Endothelial cell of umbilical vein (primary cell): Measurements from ENCODE around the gene PRRC1. TPM values are rescaled to one million over a fixed set of nuclear protein-coding genes. Genes with fewer than 3 reads are reported as not detected.

Experiments
- BruUV-seq: library from RNA; stranded (reverse); fragments of 400-500 nt; replicated peaks from 2 replicates; lab custom pipeline; 2021; lab: Mats Ljungman, UMichigan
- CTCF ChIA-PET: fragments of 300-600, 350-600 bp; sonication (Branson Sonifier 250); formaldehyde crosslinking; loops from one replicate; lab custom pipeline; 2021; ENCODE audit warnings: antibody characterized with exemption, inconsistent platforms; lab: Charles Lee
- POLR2A ChIA-PET: fragments of 300-600, 350-600 bp; sonication (Branson Sonifier 250); formaldehyde crosslinking; loops from one replicate; lab custom pipeline; 2021; ENCODE audit warnings: antibody characterized with exemption, inconsistent platforms; lab: Charles Lee
- DNase-seq: peaks from one replicate; pipeline ENCODE4 v3.0.0-alpha.2; 2011; ENCODE audit warnings: low read depth, low spot score
- FAIRE-seq: peaks from 2 replicates; lab custom pipeline; 2011; peaks lifted over from hg19 to GRCh38; lab: Jason Lieb, UNC
- H2AFZ ChIP-seq: 2 replicates; pipeline ENCODE4 v1.6.0; 2012; ENCODE audit warnings: low read depth, low read length, control low read depth, inconsistent platforms
- H3K27ac ChIP-seq: 2 replicates; pipeline ENCODE4 v1.5.1; 2011; ENCODE audit warnings: low read depth, mild to moderate bottlenecking, control low read depth, low read length, moderate library complexity; ENCODE audit not compliant: insufficient read depth
- H3K27me3 ChIP-seq, 2 experiments: 2 replicates each; pipeline versions ENCODE4 v1.6.0 to v1.6.1; 2011; ENCODE audit warnings: low read length in 2 of 2, mixed read lengths in 1 of 2; ENCODE audit not compliant: control insufficient read depth in 2 of 2, insufficient read depth in 2 of 2
- H3K36me3 ChIP-seq, 2 experiments: 2 replicates in 1 of 2; 3 replicates in 1 of 2; pipeline ENCODE4 v1.5.1; 2011; ENCODE audit warnings: low read length in 2 of 2, mild to moderate bottlenecking in 1 of 2, moderate library complexity in 1 of 2; ENCODE audit not compliant: control insufficient read depth in 2 of 2, insufficient read depth in 2 of 2; ENCODE audit errors: extremely low read depth in 1 of 2
- H3K4me1 ChIP-seq: 3 replicates; pipeline ENCODE4 v1.5.1; 2011; ENCODE audit warnings: mild to moderate bottlenecking, low read length; ENCODE audit not compliant: control insufficient read depth, insufficient read depth; ENCODE audit errors: extremely low read depth
- H3K4me2 ChIP-seq: 2 replicates; pipeline ENCODE4 v1.6.1; 2011; ENCODE audit warnings: low read length, control low read depth, mixed read lengths; ENCODE audit not compliant: insufficient read depth
- H3K4me3 ChIP-seq, 3 experiments: fragments of 200-600 bp in 1 of 3; sonication (generic), shearing (Covaris generic) in 1 of 3; replicated peaks in 1 of 3; 2 replicates each; pipeline ENCODE4 v1.5.1; 2011 to 2016; ENCODE audit warnings: control low read depth in 3 of 3, low read length in 3 of 3, mild to moderate bottlenecking in 2 of 3, inconsistent platforms in 1 of 3, low read depth in 1 of 3, moderate library complexity in 1 of 3; ENCODE audit not compliant: insufficient read depth in 1 of 3
- H3K79me2 ChIP-seq: 2 replicates; pipeline ENCODE4 v1.6.0; 2012; ENCODE audit warnings: low read length, inconsistent platforms; ENCODE audit not compliant: control insufficient read depth, insufficient read depth
- H3K9ac ChIP-seq: replicated peaks from 2 replicates; pipeline ENCODE3; 2011; ENCODE audit warnings: low read length, control low read depth; ENCODE audit not compliant: insufficient read depth; ENCODE audit errors: extremely low read depth
- H3K9me1 ChIP-seq: replicated peaks from 3 replicates; pipeline ENCODE4 v1.6.0; 2011; ENCODE audit warnings: mild to moderate bottlenecking, low read length; ENCODE audit not compliant: control insufficient read depth, insufficient read depth; ENCODE audit errors: extremely low read depth
- H3K9me3 ChIP-seq: replicated peaks from 2 replicates; pipeline ENCODE4 v1.5.1; 2012; ENCODE audit warnings: low read length, inconsistent platforms; ENCODE audit not compliant: control insufficient read depth, insufficient read depth
- H4K20me1 ChIP-seq: replicated peaks from 2 replicates; pipeline ENCODE3; 2011; ENCODE audit warnings: mild to moderate bottlenecking, low read length; ENCODE audit not compliant: control insufficient read depth, insufficient read depth; ENCODE audit errors: extremely low read depth
- JUN ChIP-seq: IDR thresholded peaks from 2 replicates; pipeline ENCODE4 v1.6.1; 2011; ENCODE audit warnings: borderline replicate concordance, low read depth; ENCODE audit not compliant: insufficient read length, insufficient read depth
- MYC ChIP-seq: IDR thresholded peaks from one replicate; pipeline ENCODE4 v1.6.1; 2011; ENCODE audit warnings: mild to moderate bottlenecking, low read depth, low read length
- POLR2AphosphoS5 ChIP-seq: IDR thresholded peaks from 2 replicates; pipeline ENCODE4 v1.6.1; 2012; ENCODE audit warnings: low read depth, mild to moderate bottlenecking, control low read depth, low read length, moderate library complexity; ENCODE audit not compliant: insufficient read depth
- dilution Hi-C: fragments of 300-500 bp; cut with MboI; formaldehyde crosslinking; loops from one replicate; pipeline ENCODE4 v1.15.0; 2019; ENCODE audit warnings: low sequenced_read_pairs; ENCODE audit not compliant: extremely low pct_ligation_motif_present
- intact Hi-C: fragments of 100-400 bp; cut with micrococcal nuclease; formaldehyde crosslinking; loops from one replicate; pipeline ENCODE4 v1.10.0; 2022
- polyA plus RNA-seq, 4 experiments: library from polyadenylated mRNA; depleted of rRNA in 3 of 4; stranded (reverse) in 3 of 4; unstranded in 1 of 4; fragments of >200 nt; gene quantifications; 2 replicates each; pipeline versions ENCODE4 v1.2.1 to v1.2.3, GENCODE V29; 2011 to 2012; ENCODE audit warnings: missing spikeins in 1 of 4
- total RNA-seq: library from RNA; stranded (reverse); gene quantifications from 2 replicates; pipeline ENCODE4 v1.2.3, GENCODE V29; 2021
- TF ChIP-seq, protein P1 (sequence below), 2 donors: IDR thresholded peaks; 1 replicate in 1 of 2; 2 replicates in 1 of 2; pipeline ENCODE4 v1.5.1; 2011; ENCODE audit warnings: low read length in 2 of 2, mild to moderate bottlenecking in 2 of 2, moderate library complexity in 2 of 2, control low read depth in 1 of 2, inconsistent platforms in 1 of 2, low read depth in 1 of 2; ENCODE audit not compliant: insufficient read depth in 1 of 2; ENCODE audit errors: extremely low read depth in 1 of 2

PRRC1 gene
- total and polyA plus RNA-seq, 2 donors (not counting 3 experiments of a cell fraction or from before 2014, with no cell fraction given), result 64.4 to 77.6 TPM

DNA sequence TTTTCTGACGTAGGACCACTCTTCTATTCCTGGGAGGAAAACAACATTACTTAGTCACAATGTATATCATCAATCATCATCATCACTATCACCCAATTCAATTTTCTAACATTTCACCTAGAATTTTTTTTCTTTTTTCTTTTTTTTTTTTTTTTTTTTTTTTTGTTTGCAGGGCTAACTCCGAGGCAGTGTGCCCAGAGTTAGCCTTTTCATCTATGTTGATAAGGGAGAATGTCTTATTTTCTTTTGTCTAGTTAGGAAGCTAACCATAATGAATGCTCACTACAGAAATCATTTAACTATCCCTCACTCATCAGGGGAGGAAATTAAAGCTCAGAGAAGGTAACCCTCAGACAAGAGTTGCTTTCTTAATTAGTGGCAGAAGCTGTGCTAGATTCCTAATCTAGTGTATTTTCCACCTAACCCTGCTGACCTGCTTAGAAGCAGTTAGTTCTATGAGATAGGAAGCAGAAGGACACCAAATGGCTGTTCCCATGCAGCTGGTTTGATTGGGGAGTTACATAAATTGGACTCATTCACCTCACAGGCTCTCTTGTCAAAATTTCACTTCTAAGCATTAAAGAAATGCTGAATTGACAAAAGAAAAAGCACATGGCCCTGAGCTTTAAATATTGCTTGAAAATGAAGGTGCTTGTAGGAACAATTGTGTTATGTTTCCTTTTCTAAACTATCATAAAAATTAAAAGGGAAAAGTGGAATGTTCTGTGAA is 8.6 kb upstream of the PRRC1 start:
- H3K36me3 ChIP-seq, result no peaks in the 10 kb centered on the region
- H3K4me1 ChIP-seq, result no peaks in the 10 kb centered on the region
- DNase-seq (no peak), FAIRE-seq (no peak)
- POLR2A ChIA-PET, result no interaction called here
- no peaks in the 10 kb centered on the region for H3K9me1 ChIP-seq
- no peak for TF ChIP-seq JUN
- TF ChIP-seq POLR2AphosphoS5, result no peak
- TF ChIP-seq MYC, result no peak
- TF ChIP-seq, protein P1, sequence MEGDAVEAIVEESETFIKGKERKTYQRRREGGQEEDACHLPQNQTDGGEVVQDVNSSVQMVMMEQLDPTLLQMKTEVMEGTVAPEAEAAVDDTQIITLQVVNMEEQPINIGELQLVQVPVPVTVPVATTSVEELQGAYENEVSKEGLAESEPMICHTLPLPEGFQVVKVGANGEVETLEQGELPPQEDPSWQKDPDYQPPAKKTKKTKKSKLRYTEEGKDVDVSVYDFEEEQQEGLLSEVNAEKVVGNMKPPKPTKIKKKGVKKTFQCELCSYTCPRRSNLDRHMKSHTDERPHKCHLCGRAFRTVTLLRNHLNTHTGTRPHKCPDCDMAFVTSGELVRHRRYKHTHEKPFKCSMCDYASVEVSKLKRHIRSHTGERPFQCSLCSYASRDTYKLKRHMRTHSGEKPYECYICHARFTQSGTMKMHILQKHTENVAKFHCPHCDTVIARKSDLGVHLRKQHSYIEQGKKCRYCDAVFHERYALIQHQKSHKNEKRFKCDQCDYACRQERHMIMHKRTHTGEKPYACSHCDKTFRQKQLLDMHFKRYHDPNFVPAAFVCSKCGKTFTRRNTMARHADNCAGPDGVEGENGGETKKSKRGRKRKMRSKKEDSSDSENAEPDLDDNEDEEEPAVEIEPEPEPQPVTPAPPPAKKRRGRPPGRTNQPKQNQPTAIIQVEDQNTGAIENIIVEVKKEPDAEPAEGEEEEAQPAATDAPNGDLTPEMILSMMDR (IDR thresholded peaks at IDR 0.05; ENCODE audit: extremely low read depth in 1 of 2, insufficient read depth in 1 of 2, low read depth in 1 of 2, low read length in 2 of 2), result no peak
- no peak overlapping the region for H2AFZ ChIP-seq
- H3K4me2 ChIP-seq, result no peak overlapping the region
- H3K27me3 ChIP-seq, result peaks cover 32 to 45% of the 10 kb centered on the region in 2 experiments
- H4K20me1 ChIP-seq, result no peaks in the 10 kb centered on the region
- H3K27ac ChIP-seq, result no peak overlapping the region
- intact Hi-C loops, result no loop called here
- H3K79me2 ChIP-seq, result no peaks in the 10 kb centered on the region
- H3K4me3 ChIP-seq, result no peak overlapping the region
- no TSS peak for BruUV-seq
- CTCF ChIA-PET, result interaction anchor here (4.7 kb wide), 1 partner anchor 16 kb away, joined by 33 read pairs; no protein-coding TSS in a partner anchor
- H3K9ac ChIP-seq, result no peak overlapping the region
- no peaks in the 10 kb centered on the region for H3K9me3 ChIP-seq
- dilution Hi-C loops, result no loop called here
